Heart left ventricle (tissue), 13 donors: ENCODE results near the gene WDR88.

Experiments
- CTCF ChIP-seq, 12 donors: fragments of 200-600 bp; sonication (generic) in 4 of 12; IDR thresholded peaks; one replicate each; pipeline versions ENCODE4 v1.5.0 to v1.8.0; 2018 to 2022; ENCODE audit warnings: antibody characterized with exemption in 12 of 12, mild to moderate bottlenecking in 5 of 12
- POLR2A ChIP-seq, 2 donors: fragments of 450-650 bp; IDR thresholded peaks; one replicate each; pipeline ENCODE4 v1.6.1; 2017; ENCODE audit warnings: antibody characterized with exemption in 2 of 2, mild to moderate bottlenecking in 2 of 2, moderate library complexity in 2 of 2
- donor health status: ischemic (EF 13 %, LVEDD 7.1; RV severe dilation, severe dysfunction).
- donor health status: DM: no; HTN: yes; CAD: no.
- donor health status: DM: no; HTN: no; CAD: no.
- donor health status: ischemic (EF 25% LVEDD 6.9; RV normal size, moderate dysfunction).
- donor health status: ischemic (EF 25% LVEDD 5.7; RV mildly dilated, moderate dysfunction).
- donor health status: ischemic (EF 35%, LVEDD 5.7; RV mildly dilated, moderate dysfunction).
- donor health status: nonischemic (EF 11% LVEDD 7.7; RV severe dilation, severe dysfunction).
- donor health status: DM: yes; HTN: yes; CAD: no.
- donor health status: PGD.
- donor health status: ischemic (EF 29% LVEDD 5.4; RV normal size, mild dysfunction).
- donor health status: nonischemic (EF 23%, LVEDD 6.1; RV moderate dilation, normal function).

GRCh38 chr19:33177417-33177979 is 45.6 kb downstream of the WDR88 start:
- TF ChIP-seq CTCF (IDR thresholded peaks at IDR 0.05) (peak; percentile 5 to 75 (median 54)), POLR2A (IDR thresholded peaks at IDR 0.05) (no peak)
